Medulla oblongata (tissue), 1 donor: Measurements from ENCODE around the gene SMIM34.
"Not testable (repeated sequence)": the region's sequence is repeated elsewhere in the genome, so short reads cannot be mapped to it uniquely, and the experiment has no call there.

Source experiments
- DNase-seq: peaks from one replicate; pipeline ENCODE4 v3.0.0-alpha.2; 2015; ENCODE audit errors: extremely low spot score

The SMIM34 gene

GRCh38 chr21:34423805-34424204, at the start of gene SMIM34:
Gene SMIM34, minus strand, starts transcription at chr21:34423951. Its CDS starts 112 bp downstream, at chr21:34423839.
- DNase-seq, result not testable (repeated sequence)

GRCh38 chr21:34467333-34467732, 43.6 kb upstream of the SMIM34 start:
- not testable (repeated sequence) for DNase-seq

- DNase-seq, result not testable (repeated sequence)
Observed at GRCh38 chr21:34459426-34459825, 35.7 kb upstream of the SMIM34 start.

GRCh38 chr21:34458266-34458665, 34.5 kb upstream of the SMIM34 start:
- DNase-seq, result not testable (repeated sequence)

GRCh38 chr21:34456180-34456579, 32.4 kb upstream of the SMIM34 start:
- not testable (repeated sequence) for DNase-seq

- not testable (repeated sequence) for DNase-seq
Observed at GRCh38 chr21:34455628-34456027, 31.9 kb upstream of the SMIM34 start.

- DNase-seq, result not testable (repeated sequence)
Observed at GRCh38 chr21:34447018-34447417, 23.3 kb upstream of the SMIM34 start.

GRCh38 chr21:34443486-34443885, 19.7 kb upstream of the SMIM34 start:
- DNase-seq, result not testable (repeated sequence)

- DNase-seq, result not testable (repeated sequence)
Observed at GRCh38 chr21:34429710-34430109, 6.0 kb upstream of the SMIM34 start.

- not testable (repeated sequence) for DNase-seq
Observed at GRCh38 chr21:34428441-34428840, 4.7 kb upstream of the SMIM34 start.

- not testable (repeated sequence) for DNase-seq
Observed at GRCh38 chr21:34427339-34427738, 3.6 kb upstream of the SMIM34 start.

GRCh38 chr21:34417448-34418077, 6.2 kb downstream of the SMIM34 start:
- DNase-seq, result not testable (repeated sequence)

- DNase-seq, result not testable (repeated sequence)
Observed at GRCh38 chr21:34407294-34407693, 16.5 kb downstream of the SMIM34 start.

GRCh38 chr21:34406676-34407075, 17.1 kb downstream of the SMIM34 start:
- not testable (repeated sequence) for DNase-seq

- DNase-seq, result not testable (repeated sequence)
Observed at GRCh38 chr21:34406102-34406501, 17.6 kb downstream of the SMIM34 start.

- DNase-seq, result not testable (repeated sequence)
Observed at GRCh38 chr21:34405686-34406085, 18.1 kb downstream of the SMIM34 start.

GRCh38 chr21:34404742-34405141, 19.0 kb downstream of the SMIM34 start:
- DNase-seq, result not testable (repeated sequence)

- not testable (repeated sequence) for DNase-seq
Observed at GRCh38 chr21:34400522-34400921, 23.2 kb downstream of the SMIM34 start.

- not testable (repeated sequence) for DNase-seq
Observed at GRCh38 chr21:34383724-34384415, 39.9 kb downstream of the SMIM34 start.

- DNase-seq, result not testable (repeated sequence)
Observed at GRCh38 chr21:34383138-34383537, 40.6 kb downstream of the SMIM34 start.

- DNase-seq, result not testable (repeated sequence)
Observed at GRCh38 chr21:34375619-34375972, 48.2 kb downstream of the SMIM34 start.

GRCh38 chr21:34374940-34375618, 48.7 kb downstream of the SMIM34 start, which contains the start of gene SMIM11:
Gene SMIM11, plus strand, starts transcription at chr21:34375507. Its CDS starts 3,998 bp downstream, at chr21:34379505.
- DNase-seq, result not testable (repeated sequence)
